Measurements from ENCODE around the gene SPATA33.

The SPATA33 gene

GRCh38 chr16:89623511-89624261 lies 34.0 kb upstream of the SPATA33 start:
- DNase-seq (no peak), ATAC-seq (ENCODE audit: insufficient read depth, low read depth) (no peak)
- no peaks in the 10 kb centered on the region for H3K27me3 ChIP-seq (ENCODE audit: insufficient read depth, low read length, poor library complexity)
- H2AFZ ChIP-seq (ENCODE audit: low read depth, low read length) = no peak overlapping the region
- no peaks in the 10 kb centered on the region for H3K9me3 ChIP-seq (ENCODE audit: insufficient read depth, low read length, severe bottlenecking)
- no peak overlapping the region for H3K4me3 ChIP-seq (ENCODE audit: low read depth in 1 of 2, low read length in 2 of 2)
- no peaks in the 10 kb centered on the region for H3K4me1 ChIP-seq (ENCODE audit: insufficient read depth, low read length)
- no peaks in the 10 kb centered on the region for H3K36me3 ChIP-seq (ENCODE audit: insufficient read depth, low read length)
- no peaks in the 10 kb centered on the region for H4K20me1 ChIP-seq (ENCODE audit: insufficient read depth, low read length)
- no peaks in the 10 kb centered on the region for H3K79me2 ChIP-seq (ENCODE audit: insufficient read depth, low read length)
- H3K27ac ChIP-seq (ENCODE audit: low read length) = no peak overlapping the region
- H3K9ac ChIP-seq (ENCODE audit: low read depth, low read length) = no peak overlapping the region
- H3K4me2 ChIP-seq (ENCODE audit: insufficient read depth, low read length) = no peak overlapping the region
- TF ChIP-seq CTCF (IDR thresholded peaks at IDR 0.05; ENCODE audit: borderline replicate concordance, extremely low read depth, low read length, poor library complexity, severe bottlenecking) = no peak
- TF ChIP-seq EZH2 (IDR thresholded peaks at IDR 0.05; ENCODE audit: borderline replicate concordance, low read depth, low read length, severe bottlenecking) = no peak

GRCh38 chr16:89624777-89625761 lies 32.6 kb upstream of the SPATA33 start:
- Histone ChIP-seq H3K4me1 (ENCODE audit: insufficient read depth, low read length) (no peaks in the 10 kb centered on the region), H3K9ac (ENCODE audit: low read depth, low read length) (no peak overlapping the region), H3K4me2 (ENCODE audit: insufficient read depth, low read length) (no peak overlapping the region), H3K27me3 (ENCODE audit: insufficient read depth, low read length, poor library complexity) (no peaks in the 10 kb centered on the region), H3K36me3 (ENCODE audit: insufficient read depth, low read length) (no peaks in the 10 kb centered on the region), H3K27ac (ENCODE audit: low read length) (no peak overlapping the region), H3K79me2 (ENCODE audit: insufficient read depth, low read length) (no peaks in the 10 kb centered on the region), H2AFZ (ENCODE audit: low read depth, low read length) (no peak overlapping the region), H3K4me3 (ENCODE audit: low read depth in 1 of 2, low read length in 2 of 2) (no peak overlapping the region), H4K20me1 (ENCODE audit: insufficient read depth, low read length) (no peaks in the 10 kb centered on the region), H3K9me3 (ENCODE audit: insufficient read depth, low read length, severe bottlenecking) (no peaks in the 10 kb centered on the region)
- no peak for DNase-seq
- no peak; the same call in 2 of the 3 replicates for ATAC-seq (ENCODE audit: insufficient read depth, low read depth)
- TF ChIP-seq EZH2 (IDR thresholded peaks at IDR 0.05; ENCODE audit: borderline replicate concordance, low read depth, low read length, severe bottlenecking) (no peak), CTCF (IDR thresholded peaks at IDR 0.05; ENCODE audit: borderline replicate concordance, extremely low read depth, low read length, poor library complexity, severe bottlenecking) (no peak)

- no peak overlapping the region for H2AFZ ChIP-seq (ENCODE audit: low read depth, low read length)
- no peak for DNase-seq
- H3K4me1 ChIP-seq (ENCODE audit: insufficient read depth, low read length) = no peaks in the 10 kb centered on the region
- no peaks in the 10 kb centered on the region for H4K20me1 ChIP-seq (ENCODE audit: insufficient read depth, low read length)
- H3K27ac ChIP-seq (ENCODE audit: low read length) = no peak overlapping the region
- TF ChIP-seq EZH2 (IDR thresholded peaks at IDR 0.05; ENCODE audit: borderline replicate concordance, low read depth, low read length, severe bottlenecking) = no peak
- no peak for TF ChIP-seq CTCF (IDR thresholded peaks at IDR 0.05; ENCODE audit: borderline replicate concordance, extremely low read depth, low read length, poor library complexity, severe bottlenecking)
- no peaks in the 10 kb centered on the region for H3K36me3 ChIP-seq (ENCODE audit: insufficient read depth, low read length)
- H3K4me3 ChIP-seq (ENCODE audit: low read depth in 1 of 2, low read length in 2 of 2) = no peak overlapping the region
- no peaks in the 10 kb centered on the region for H3K9me3 ChIP-seq (ENCODE audit: insufficient read depth, low read length, severe bottlenecking)
- H3K79me2 ChIP-seq (ENCODE audit: insufficient read depth, low read length) = no peaks in the 10 kb centered on the region
- H3K27me3 ChIP-seq (ENCODE audit: insufficient read depth, low read length, poor library complexity) = no peaks in the 10 kb centered on the region
- H3K9ac ChIP-seq (ENCODE audit: low read depth, low read length) = no peak overlapping the region
- H3K4me2 ChIP-seq (ENCODE audit: insufficient read depth, low read length) = no peak overlapping the region
- no peak for ATAC-seq (ENCODE audit: insufficient read depth, low read depth)
Observed at GRCh38 chr16:89629827-89630610, 27.6 kb upstream of the SPATA33 start.

Data from DND-41 (cell line).